Inflammatory macrophage treated with lipopolysaccharide for 1 hour (primary cell): ENCODE measurements around the gene ZNF609.

Experiments used
- DNase-seq, 2 donors: peaks; one replicate each; pipeline ENCODE4 v3.0.0-alpha.2; 2020 to 2022

ZNF609 gene

DNA sequence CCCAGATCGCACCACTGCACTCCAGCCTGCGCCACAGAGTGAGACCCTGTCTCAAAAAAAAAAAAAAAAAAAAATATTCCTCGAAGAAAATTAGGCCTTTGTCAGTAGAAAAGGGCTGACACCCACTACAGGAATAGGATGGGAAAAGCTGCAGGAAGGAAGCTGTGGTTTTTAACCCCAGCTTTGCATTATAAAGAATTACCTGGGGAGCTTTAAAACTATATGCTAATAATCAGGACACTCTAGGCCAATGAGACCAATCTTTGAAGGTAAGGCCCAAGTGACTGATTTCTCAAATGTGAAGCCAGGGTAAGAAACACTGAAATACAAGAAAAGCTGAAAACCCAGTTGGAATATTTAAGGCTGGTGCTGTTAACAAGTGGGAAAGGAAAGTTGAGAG lies 240.7 kb downstream of the ZNF609 start:
- no peak for DNase-seq

GRCh38 chr15:64701482-64702184 lies 241.3 kb downstream of the ZNF609 start:
- DNase-seq: peak; percentile 51 to 64

GRCh38 chr15:64702816-64703631 lies 242.6 kb downstream of the ZNF609 start:
- DNase-seq: peak; percentile 86 to 95

DNA sequence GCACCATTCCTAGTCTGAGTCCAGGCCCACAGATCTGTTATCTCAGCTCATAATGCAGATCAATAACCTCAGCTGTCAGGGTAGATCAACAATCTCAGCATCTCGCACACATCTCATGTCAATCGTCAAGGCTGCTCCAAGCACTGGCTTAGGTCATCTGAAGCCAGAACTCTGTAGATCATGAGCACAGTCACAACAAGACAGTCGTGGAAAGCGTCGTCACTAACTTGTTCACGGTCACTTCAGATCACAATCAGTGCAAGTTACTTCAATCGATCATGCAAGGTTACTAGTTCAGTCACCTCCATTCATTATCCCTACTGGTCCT lies 243.2 kb downstream of the ZNF609 start:
- no peak for DNase-seq

- DNase-seq: no peak
Observed at GRCh38 chr15:64705006-64705405, 244.6 kb downstream of the ZNF609 start.

DNA sequence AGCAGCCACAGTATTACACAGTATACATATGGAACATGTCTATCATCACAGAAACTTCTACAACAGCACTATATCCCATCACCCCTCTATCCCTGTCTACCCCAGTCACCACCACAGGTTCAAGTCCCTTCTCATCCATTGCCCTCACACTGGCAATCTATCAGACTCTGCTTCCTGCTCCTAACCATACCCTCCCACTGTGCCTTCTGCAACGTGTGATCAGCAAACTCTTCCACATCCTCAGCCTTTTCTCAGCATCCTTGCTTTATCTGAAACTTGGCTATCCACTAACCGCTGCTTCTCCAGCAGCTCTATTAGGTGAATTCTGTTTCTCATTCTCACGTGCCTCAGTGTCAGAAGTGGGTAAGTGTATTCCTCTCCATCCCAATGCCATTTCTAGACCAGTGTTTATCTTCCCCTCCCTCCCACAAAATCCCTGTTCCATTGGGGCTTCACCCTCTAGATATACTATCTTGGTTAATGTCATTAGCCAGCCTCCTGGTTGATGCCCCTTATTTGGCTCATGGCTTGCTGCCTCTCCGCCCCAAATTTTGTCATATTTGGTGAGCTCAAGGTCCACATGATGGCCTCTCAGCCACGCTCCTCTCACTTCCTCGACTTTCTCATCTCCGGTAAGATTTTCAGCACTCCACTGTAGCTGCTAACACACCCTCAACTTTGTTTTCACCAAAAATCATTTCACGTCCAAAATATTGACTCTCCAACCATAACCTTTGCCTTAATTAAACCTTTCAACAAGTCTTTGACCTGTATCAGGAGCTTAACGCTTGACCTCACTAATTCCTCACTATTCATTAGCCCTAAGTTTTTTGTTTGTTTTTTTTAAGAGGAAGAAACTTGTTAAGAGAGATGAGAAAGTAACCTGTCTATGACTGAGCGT lies 245.9 kb downstream of the ZNF609 start:
- no peak for DNase-seq

DNA sequence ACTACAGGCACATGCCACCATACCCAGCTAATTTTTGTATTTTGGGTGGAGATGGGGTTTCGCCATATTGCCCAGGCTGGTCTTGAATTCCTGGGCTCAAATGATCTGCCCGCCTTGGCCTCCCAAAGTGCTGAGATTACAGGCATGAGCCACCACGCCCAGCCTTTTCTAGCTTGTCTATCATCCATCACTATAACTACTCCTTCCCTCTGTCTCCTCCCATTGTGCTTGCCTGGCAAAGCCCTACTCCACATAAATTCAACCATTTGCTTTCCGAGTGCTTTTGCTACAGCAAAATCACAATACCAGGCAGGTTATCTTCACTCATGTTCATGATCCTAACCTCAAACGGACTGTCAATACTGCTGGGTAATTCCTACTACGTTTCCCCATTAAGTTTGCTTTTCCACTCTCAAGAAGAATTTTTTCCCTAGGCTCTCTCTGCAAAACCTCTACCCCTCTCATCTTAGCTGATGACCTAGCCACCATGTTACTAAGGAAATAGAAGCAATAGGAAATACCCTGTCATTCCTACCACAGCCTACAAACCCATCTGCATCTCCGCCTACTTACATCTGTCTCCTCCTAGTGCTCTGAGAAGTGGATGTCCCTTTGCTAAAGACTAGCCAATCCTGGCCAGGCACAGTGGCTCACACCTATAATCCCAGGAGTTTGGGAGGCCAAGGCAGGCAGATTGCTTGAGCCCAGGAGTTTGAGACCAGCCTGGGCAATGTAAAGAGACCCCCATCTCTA lies 250.5 kb downstream of the ZNF609 start:
- DNase-seq: peak in 1 of 2 donors; percentile 70

GRCh38 chr15:64712353-64712752 lies 252.0 kb downstream of the ZNF609 start:
- no peak for DNase-seq

- no peak for DNase-seq
Observed at GRCh38 chr15:64713592-64713991, 253.2 kb downstream of the ZNF609 start.

DNA sequence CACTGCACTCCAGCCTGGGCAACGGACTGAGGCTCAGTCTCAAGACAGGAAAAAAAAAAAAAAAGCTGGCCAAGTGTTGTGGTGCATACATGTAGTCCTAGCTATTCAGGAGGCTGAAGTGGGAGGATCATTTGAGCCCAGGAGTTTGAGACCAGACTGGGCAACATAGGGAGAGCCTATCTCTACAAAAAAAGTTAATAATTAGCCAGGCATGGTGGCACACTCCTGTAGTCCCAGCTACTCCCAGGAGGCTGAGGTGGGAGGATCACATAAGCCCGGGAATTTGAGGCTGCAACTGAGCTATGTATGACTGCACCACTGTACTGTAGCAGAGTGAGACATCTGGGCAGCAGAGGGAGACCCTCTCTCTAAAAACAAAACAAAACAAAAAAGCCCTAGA lies 256.1 kb downstream of the ZNF609 start:
- DNase-seq: no peak

GRCh38 chr15:64717130-64717529 lies 256.8 kb downstream of the ZNF609 start:
- no peak for DNase-seq

DNA sequence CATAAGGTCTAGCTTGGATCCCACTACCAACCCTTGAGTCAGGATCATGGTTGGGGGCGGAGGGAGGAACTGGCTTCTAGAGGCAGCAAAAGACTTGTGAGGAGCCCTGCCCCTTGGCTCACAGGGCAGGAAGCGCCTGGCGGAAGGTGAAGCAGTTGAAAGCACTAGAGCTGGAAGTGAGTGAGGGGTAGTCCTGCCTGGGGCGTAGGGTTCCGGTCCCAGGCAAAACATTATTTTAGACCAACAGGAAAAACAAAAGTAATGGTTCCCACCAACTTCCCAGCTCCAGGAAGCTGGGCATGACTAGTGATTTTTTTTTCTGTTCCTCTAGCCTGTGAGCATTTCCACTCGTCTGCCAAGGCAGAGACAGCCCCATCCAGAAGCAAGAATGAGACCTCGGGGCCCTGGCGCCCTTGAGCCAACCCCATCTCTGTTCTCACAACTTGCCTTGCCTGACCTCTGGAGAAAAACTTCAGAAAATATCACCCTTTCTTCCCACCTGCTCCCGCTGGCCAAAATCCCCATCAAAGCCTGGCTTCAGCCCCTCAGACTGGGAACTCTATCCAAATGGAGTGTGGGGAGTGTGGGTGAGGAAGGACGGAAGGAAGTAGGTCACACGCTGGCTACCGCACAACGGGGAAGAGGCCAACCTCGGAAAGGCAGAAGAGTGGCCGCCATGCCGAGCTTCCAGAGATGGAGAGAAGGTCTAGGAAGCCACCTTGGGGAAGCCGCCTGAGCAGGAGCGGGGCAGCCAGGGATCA lies 257.5 kb downstream of the ZNF609 start:
- DNase-seq: no peak

- no peak for DNase-seq
Observed at GRCh38 chr15:64720188-64720587, 259.8 kb downstream of the ZNF609 start.

- no peak for DNase-seq
Observed at GRCh38 chr15:64730151-64730550, 269.8 kb downstream of the ZNF609 start.

- DNase-seq: peak; percentile 47 to 90
Observed at GRCh38 chr15:64731012-64731804, 270.8 kb downstream of the ZNF609 start.

GRCh38 chr15:64731805-64732151 lies 271.4 kb downstream of the ZNF609 start:
- no peak for DNase-seq

DNA sequence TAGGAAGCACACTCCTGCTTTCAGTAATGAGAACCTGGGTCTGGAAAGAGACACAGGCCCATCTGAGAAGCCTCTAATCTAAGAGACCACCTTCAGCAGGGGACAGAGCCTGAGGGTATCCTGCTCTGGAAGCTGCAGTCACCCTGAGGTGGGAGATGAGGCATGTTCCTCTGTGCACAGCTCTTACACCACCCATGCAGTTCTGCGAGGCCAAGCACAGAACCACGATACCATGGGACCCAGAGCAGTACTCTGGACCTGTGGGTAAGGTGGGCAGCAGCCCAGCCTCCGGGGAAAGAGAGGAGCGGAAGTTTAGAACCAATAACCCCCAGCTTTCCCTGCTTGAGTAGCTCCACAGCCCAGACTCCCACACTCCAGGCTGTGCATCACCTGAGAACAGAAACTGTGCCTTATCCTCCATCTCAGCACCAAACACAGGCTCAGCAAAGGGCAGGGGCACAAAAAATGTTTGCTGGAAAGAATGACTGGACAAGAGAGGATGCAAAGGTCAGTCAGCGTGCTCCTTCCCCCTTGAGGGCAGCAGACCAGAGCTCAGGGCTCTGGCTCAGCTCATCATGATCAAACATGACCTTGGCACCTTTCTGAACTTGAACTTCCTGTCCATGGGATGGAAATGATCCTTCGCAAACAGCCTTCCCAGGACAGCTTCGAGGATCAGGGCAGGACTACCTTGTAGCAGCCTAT lies 271.9 kb downstream of the ZNF609 start:
- no peak for DNase-seq
